DMS 273 (cell line): Measurements from ENCODE around the gene CYSLTR2.

ENCODE experiments used
- DNase-seq: peaks from one replicate; lab custom pipeline; 2025; ENCODE audit not compliant: unreplicated experiment; lab: John Stamatoyannopoulos, UW

CYSLTR2 gene, protein sequence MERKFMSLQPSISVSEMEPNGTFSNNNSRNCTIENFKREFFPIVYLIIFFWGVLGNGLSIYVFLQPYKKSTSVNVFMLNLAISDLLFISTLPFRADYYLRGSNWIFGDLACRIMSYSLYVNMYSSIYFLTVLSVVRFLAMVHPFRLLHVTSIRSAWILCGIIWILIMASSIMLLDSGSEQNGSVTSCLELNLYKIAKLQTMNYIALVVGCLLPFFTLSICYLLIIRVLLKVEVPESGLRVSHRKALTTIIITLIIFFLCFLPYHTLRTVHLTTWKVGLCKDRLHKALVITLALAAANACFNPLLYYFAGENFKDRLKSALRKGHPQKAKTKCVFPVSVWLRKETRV

DNA sequence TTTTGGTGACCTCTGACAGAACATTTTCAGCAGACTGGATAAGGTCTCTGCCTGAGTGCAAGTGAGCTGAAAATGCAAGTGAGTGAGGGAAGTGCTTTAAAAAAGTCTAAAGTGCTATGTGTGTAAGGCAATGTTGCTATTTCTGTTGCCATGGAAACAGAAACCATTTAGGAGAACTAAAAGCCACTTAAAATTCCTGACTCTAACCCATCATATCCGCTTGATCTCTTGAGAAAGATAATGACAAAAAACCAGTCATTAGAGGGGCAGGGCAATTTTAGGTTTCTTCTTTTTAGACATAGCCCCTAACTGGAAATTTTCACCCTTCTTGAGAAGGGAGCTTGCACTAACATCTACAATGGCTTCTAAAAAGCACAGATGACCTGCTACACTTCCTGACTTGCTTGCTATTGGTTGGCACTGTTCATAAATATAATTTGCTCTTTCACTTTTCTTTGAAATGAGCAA, at the start of gene CYSLTR2:
Gene CYSLTR2, plus strand, starts transcription at position 458 of the 468 bp plus-strand sequence. CDS start 52,889 bp downstream, outside the sequence.
- no peak for DNase-seq

DNA sequence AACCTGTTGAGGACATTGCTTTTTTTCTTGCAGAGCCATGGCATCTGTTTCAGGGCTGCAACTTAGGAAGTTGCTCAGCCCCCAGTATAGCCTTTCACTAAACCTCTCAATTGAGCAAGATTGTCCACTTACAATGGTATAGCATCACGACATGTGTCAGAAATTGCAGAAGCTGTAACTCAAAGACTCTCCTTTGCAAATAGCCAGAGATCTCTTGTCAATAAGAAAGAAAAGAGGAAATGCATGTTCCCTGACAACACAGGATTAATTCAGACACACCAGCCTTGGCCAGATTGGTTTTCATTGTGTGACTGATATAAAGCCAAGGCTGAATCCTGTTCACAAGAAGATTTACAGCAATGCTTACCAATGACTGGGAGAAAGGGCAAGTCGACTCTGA, 38.7 kb upstream of the CYSLTR2 start:
- no peak for DNase-seq

DNA sequence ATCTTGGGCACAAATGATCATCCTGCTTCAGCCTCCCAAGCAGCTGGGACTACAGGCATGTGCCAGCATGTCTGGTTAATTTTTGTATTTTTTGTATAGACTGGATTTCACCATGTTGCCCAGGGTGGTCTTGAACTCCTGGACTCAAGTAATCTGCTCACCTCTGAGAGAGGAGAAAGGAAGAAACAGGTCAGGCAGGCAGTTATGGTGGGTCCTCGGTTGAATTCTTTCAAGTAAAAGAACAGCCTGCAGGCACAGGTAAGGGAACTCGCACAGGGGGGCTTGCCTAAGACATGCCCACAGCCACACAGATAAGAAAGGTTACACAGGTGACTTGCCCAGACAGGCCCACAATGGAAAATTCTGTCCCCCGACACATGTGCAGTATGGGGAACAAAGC, 34.8 kb upstream of the CYSLTR2 start:
- no peak for DNase-seq

DNA sequence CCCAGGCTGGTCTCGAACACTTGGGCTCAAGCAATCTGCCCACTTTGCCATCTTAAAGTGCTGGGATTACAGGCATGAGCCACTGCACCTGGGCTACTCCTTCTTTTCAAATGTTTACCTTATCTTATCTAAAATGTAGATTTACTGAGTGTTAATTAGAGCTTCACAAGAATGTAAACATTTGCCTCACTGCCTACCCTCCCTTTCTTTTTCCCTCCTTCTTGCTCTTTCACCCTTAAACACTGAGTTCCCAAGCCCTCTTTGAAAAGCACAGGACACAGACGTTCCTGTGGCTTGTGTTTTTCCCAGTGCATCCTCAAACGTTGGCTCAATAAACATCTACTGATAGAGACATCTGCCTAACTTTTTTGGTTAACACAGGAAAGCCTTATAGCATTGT, 32.7 kb upstream of the CYSLTR2 start:
- DNase-seq = no peak

DNA sequence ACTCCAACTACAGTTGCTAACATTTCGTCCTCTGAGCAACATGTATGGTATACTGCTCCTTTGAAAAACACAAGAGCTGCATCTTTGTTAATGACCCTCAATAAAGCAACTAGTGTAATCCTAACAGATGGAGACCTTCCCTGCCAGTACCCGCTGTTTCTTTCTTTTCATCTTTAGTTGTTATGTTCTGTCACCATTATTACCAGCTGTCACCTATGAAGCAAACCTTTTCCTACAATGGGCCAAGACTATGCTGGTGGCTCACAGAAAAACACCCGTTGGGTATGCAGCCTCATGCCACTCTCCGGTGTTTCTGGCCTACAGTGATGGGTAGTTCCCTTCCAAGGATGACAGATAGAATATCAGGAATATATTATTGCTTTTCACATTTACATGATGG, 29.7 kb upstream of the CYSLTR2 start:
- DNase-seq = peak; percentile 9

DNA sequence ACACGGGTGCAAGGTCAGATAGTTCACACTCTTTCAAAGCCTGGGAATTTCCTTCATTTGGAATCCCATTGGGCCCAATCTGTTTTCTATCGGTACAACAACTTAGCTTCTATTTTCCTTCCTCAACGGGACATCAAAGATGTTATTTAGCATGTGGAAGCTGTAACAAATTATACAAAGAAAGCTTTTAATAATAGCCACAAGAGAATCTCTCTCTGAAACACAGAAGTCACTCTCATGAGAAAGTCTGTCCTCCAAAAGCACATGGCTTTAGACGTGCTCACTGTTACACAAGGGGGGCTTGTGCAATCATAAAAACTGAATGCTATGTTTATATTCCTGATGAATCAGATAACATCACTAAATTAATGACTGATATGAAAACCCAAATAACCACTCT, 28.9 kb upstream of the CYSLTR2 start:
- no peak for DNase-seq

DNA sequence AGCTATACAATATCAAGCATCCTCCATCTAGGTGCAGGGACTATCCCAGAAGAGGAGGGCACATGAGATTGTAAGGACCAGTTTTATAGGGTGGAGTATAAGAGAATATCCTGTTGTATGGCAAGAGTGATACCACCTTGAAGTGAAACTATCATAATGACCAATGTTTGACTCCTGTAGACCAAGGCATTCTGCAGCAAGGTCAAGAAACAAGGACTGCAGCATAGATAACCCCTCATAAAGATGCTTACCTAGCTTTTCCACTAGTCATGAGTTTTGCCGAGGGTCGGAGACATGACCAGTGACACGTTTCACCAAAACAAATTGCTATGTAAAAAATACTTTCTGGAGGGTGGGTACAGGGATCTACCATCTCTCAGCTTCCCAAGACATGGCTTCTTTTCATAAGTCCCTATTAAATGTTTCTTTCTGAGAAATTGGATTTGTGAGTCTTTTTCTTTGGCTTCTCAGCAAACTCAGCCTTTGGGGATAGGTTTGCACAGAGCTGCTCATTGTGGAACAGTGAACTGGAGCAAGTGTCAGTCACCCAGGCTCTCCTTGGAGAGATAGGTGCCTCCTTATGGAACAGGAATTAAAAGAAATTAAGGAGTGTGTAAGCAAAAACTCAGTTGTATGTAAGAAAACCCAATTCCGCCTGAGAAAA, 28.2 kb upstream of the CYSLTR2 start:
- DNase-seq = no peak

DNA sequence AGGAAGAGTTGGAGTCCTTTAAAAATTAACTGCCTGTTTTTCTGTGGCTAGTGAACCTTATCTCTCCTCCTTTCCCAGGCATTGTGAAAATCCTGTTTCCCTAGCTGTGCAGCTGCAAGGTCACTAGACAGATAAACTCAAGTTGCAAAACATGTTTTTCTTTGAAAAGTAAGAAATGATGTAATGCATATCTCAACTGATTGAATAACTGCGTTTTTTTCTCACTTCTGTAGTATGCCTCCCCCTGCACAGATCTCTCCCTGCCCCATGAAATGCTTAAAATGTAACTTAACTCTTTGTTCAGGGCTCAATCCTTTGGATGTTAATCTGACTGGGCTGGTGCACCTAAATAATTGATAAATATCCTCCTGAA, 27.7 kb upstream of the CYSLTR2 start:
- no peak for DNase-seq

DNA sequence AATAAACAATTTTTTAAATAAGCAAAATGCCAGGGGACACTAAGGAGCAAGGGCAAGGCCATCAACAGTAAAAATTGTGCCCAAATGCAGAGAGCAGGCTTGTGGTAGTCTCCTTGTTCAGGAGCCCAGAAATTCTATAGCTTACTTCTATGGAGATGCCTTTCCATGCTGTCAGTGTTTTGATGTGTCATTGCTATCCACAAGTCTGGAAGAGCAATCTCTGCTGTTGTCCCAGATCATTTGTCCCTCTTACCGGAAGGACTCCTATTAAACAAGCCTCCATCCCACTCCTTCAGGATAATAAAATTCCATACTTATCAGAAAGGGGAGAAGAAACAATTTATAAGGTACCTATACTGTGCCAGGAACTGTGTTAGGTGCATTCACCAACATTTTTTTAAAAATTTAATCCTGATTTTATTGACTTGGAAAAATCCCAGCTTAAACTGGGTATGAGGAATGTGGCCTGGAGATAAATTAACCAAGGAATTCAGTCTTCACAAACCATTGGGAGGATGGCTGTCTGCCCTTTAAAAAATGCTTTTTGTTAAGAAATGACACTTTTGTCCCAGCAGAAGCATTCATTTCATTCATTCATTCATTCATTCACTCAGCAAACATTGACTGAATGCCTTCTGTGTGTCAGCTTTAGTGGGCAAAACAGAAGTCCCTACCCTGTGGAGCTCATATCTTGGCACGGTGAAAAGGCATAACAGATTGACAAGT, 26.8 kb upstream of the CYSLTR2 start:
- DNase-seq = no peak

DNA sequence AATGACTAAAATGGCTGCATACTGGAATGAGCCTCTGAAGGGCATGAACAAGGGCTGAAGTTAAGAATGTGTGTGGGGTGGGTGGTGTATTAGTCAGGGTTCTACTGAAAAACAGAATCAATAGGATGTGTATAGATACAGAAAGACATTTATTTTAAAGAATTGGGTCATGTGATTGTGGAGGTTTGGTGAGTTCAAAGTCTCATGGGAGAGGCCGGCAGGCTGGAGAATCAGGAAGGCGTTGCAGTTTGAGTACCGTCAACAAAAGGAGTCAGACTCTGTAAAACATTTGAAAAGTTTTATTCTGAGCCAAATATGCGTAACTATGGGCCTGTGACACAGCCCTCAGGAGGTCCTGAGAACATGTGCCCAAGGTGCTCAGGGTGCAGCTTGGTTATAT, 24.5 kb upstream of the CYSLTR2 start:
- no peak for DNase-seq

DNA sequence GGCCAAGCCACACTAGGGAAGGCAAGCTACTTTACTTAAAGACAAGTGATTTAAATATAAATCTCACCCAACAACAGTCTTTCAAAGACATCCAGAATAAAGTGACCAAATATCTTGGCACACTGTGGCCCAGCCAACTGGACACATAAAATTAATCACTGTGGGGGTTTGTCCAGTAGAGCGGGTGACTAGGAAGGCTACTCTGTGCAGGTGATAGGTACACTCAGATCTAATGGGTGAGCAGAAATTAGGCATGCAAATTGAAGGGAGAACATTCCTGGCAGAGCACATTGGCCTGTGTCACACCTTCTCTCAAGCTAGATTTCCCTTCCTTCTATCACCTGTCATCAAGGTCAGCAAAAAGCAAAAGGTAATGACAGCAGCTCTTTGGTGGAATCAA, 23.4 kb upstream of the CYSLTR2 start:
- no peak for DNase-seq

DNA sequence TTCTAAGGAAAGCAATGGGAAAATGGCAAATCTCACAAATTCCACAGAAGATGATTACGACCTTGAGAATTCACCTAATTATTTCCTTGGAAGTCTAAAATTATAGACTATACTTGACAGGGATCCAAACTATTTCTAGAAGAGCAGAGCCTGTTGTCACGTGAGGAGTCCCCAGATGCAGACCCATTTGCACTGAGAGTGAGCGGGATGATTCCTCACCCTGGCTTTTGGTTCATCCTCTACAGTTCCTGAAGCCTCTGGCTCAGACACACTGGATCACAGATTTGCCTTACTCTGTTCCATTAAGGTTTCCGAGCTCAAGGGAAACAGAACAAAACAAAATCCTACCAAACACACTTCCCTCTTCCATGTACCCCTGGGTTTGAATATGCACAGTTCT, 23.0 kb upstream of the CYSLTR2 start:
- no peak for DNase-seq

DNA sequence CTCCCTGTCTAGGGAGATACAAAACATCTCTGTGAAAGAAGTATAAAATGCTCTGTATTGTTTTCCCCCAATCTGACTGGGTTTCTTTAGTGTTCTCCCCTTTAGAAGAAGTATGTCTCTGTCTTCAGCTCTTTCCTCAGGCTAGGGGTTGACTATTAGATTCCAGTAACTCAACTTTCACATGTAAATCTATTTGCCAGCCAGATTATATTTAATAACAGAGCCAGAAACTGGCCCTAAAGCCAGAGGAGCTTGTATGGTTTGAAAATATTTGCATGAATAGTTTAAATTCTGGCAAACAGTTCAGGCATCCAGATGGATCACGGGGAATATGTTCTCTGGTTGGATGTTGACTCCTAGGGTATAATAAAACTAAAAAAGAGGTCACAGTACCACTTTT, 22.3 kb upstream of the CYSLTR2 start:
- no peak for DNase-seq

DNA sequence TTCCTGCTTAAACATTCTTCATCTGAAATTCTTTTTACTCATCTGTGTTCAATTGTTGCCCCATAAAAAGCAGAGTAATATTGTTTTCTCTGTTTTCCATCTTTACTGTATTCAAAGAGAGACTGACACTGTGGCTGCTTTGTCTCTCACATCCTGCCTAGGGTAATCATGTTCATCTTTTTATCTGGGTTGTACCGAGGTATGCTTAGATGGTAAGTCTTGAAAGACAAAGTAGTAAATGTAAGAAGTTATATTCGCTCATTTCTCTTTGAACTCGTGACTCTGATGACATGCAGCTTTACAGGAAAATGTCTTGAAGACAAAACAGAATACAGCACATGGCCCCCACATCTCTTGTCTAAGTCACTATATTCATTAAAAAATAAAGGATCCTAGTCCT, 20.0 kb upstream of the CYSLTR2 start:
- no peak for DNase-seq

DNA sequence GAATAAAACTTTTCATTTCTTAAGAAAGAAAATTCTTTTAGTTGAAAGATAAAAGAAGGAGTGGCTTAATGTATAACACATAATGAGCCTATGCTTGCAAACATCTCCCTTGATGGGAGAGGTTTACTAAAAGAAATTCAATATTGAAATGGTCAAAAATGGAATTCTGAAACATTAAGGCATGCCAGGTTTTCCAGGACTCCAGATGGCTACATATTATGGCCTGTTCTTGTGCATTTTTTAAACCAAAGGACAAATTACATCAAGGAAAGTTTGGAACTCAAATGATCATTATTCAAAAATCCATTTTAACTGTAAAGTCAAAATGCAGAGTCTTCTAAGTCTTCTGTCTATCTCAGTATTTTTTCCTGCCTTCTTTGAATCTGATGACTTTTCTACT, 19.1 kb upstream of the CYSLTR2 start:
- no peak for DNase-seq

DNA sequence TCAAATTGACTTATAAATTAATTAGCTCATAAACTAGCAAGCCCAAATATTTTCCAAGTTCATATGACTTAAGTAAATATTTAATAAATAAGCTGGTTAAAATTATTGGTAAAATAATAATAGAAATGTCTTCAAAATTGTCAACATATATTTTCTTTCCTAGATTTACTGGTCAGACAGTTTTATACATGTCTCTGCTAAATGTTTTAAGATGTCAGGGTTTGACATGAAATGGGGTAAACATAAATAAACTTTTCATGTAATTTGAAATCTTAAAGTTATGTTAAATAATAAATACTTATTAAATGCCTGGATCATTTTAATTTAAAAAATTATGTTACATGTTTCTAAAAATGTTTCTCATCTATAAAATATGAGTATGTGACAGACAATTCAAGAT, 18.3 kb upstream of the CYSLTR2 start:
- no peak for DNase-seq

DNA sequence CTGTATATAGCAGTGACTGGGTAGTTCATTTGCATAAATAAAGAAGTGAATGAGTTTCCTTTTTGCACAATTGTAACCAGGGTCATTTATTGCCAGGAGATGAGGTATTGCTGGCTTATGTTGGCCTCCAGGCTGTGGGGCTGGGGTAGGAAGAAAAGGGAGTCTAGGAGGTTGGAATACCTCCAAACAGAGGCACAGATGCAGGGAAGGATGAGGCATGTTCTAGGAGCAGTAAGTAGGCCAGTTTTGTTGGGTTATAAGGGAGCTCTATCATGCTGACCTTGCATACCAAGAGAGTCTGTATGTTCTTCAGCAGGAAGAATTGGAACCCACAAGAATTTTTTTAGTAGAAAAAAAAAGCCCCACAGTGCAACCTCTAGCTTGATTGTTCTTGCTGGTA, 17.2 kb upstream of the CYSLTR2 start:
- DNase-seq = no peak

DNA sequence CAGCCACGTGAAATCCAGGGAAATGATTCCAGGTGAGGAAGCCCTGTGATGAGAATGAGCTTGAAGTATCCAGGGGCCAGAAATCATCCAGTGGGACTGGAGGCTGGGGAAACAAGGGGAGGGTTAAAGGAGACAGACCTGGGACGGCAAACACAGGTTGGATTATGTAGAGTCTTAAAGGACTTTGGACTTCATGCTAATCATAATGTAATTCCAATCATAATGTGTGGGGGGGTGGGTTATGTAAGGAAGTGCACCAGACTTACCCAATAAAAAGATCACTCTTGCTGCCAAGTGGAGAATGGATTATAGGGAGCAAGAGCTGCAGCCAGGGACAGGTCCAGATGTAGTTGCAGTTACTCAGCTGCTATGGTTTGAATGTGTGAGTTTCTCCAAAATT, 16.1 kb upstream of the CYSLTR2 start:
- DNase-seq = no peak

DNA sequence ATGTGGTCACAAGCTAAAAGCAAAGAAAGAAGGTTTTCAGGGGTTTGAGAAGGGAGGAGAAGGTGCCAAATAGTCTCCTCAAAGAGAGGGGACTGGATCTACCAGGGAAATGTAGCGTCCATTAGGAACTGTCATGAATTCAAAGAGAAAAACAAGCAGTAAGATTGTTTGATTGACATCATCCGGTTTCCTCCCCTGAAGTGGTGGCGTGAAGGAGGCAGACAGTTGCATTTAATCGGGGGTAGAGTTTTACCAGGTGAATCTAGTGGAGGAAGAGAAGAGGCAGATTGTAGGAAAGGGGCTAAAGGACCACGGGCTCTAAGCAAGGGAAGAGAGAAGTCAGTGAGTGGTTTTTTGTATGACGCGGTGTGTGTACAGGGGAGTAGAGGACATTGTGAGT, 13.0 kb upstream of the CYSLTR2 start:
- DNase-seq = no peak

DNA sequence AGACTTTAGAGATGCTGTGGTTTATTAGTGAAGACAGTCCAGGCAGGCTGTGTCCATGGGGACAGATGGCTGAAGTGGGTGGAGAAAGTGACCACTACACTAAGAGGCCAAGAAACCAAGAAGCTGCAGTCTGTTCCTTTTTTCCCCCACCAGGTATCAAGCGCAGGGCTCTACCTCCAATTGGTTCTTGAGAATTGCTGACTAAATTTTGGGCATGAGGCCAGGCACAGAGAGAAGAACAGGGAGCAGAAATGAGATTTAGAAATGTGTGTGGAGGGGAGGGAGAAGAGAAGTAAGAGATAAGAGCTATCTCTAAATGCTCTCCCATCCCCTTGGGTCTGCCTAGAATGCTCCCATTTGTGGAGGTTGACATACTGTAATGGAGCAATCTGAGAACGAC, 12.3 kb upstream of the CYSLTR2 start:
- DNase-seq = no peak

DNA sequence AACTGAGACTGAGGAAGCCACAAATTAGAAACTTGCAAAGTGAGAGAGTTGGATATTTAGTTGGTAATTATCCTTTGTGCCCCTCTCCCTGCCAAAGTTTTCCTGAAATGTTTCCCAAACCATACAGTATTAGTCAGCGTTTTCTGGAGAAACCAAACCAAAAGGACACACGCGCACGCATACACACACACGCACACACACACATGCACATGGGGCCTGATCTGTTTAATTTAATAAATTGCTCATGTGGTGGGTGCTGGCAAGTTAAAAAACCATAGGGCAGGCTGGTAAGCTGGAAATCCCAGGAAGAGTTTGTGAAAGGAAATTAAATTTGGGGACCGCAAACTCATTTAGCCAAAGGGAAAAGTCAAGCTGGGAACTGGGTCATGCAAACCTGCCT, 11.7 kb upstream of the CYSLTR2 start:
- DNase-seq = no peak

DNA sequence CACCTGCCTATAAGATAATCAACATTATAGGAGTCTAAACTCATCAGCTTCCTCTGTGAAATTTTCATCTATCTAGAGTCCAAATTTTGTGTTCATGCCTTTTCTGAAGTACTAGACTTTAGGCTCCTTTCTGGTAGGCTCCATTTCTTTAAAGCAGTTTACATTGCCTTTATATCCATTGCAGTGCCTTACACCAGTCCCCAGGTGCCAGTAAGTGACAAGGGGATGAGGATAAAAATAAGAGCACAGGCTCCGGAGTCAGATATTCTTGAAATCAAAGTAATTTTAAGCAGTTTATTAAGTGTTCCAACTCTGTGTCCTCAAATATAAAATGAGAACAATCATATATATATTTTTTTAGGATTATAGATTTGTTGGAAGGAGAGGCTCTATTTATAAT, 10.6 kb upstream of the CYSLTR2 start:
- no peak for DNase-seq
